ENCODE data around the gene NEURL3. TPM values are rescaled to one million over a fixed set of nuclear protein-coding genes. Genes with fewer than 3 reads are reported as not detected.

NEURL3 gene
- total RNA-seq, 1 donor from 2014 or later: not detected

DNA sequence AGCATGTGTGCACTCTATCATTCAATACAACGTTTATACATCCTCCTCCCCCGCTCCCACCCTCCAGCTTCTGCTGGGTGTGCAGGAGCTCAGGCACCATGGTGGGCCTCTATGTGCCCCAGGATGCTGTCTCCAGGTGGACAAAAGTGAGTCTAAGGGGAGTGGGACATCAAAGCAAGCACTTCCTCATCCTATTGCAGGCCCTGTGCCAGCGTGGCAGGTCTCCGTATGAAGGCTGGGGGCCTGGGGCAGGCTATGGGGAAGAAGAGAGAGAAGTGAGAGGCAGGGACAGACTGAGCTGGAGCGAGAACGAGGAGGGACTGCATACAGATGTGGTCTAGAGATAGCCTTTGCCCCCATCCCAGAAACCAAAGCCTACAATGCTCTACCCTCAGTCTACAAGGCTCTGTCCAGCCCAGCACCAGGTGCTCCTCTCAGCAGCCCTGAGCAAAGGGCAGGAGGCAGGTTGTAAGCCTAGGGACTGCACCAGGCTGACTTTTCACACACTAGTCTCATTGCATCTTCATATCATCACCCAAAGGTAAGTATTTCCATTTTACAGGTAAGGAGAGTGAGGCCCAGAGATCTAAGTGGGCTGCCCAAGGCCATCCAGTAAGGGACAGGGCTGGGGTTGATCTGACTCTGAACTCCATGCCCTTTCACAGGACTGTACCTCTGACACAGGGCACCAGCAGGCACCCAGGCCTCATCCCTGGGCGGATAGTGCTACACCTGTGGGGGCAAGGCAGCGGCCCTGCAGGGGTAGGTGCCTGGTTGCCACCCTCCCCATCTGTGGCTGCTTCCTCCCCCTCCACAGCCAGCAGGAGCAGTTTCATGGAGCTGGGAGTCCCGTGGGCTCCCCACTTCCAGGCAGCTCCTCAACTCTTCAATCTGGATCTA lies 17.4 kb upstream of the NEURL3 start:
- Mint-ChIP-seq H3K27ac (ENCODE audit: unreplicated experiment) (no peak overlapping the region), H3K9me3 (ENCODE audit: unreplicated experiment) (peaks cover under 1% of the 10 kb centered on the region), H3K4me1 (ENCODE audit: unreplicated experiment) (peaks cover 12% of the 10 kb centered on the region), H3K36me3 (ENCODE audit: unreplicated experiment) (no peaks in the 10 kb centered on the region), H3K27me3 (ENCODE audit: unreplicated experiment) (peaks cover 11% of the 10 kb centered on the region), H3K4me3 (ENCODE audit: unreplicated experiment) (no peak overlapping the region)
- no peak for DNase-seq (ENCODE audit: extremely low spot score, unreplicated experiment)
- TF ChIP-seq, protein P1, sequence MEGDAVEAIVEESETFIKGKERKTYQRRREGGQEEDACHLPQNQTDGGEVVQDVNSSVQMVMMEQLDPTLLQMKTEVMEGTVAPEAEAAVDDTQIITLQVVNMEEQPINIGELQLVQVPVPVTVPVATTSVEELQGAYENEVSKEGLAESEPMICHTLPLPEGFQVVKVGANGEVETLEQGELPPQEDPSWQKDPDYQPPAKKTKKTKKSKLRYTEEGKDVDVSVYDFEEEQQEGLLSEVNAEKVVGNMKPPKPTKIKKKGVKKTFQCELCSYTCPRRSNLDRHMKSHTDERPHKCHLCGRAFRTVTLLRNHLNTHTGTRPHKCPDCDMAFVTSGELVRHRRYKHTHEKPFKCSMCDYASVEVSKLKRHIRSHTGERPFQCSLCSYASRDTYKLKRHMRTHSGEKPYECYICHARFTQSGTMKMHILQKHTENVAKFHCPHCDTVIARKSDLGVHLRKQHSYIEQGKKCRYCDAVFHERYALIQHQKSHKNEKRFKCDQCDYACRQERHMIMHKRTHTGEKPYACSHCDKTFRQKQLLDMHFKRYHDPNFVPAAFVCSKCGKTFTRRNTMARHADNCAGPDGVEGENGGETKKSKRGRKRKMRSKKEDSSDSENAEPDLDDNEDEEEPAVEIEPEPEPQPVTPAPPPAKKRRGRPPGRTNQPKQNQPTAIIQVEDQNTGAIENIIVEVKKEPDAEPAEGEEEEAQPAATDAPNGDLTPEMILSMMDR (IDR thresholded peaks at IDR 0.05): no peak

DNA sequence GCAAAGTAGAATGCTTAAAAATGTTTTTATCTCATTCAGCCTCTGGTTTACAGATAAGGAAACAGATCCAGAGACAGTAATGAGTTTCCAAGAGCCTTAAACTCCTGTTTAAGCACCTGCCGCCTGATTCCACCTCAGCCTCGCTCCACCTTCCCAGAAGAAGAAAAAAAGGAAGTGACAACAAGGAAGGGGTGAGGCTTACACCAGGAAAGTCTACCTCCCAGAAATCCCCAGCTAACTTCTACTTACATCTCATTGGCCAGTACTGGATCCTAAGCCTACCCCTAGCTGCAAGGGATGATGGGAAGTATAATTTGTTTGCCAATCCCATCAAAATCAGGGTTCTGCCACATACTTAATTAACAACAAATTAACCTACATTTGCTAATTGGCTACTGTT lies 16.1 kb upstream of the NEURL3 start:
- H3K9me3 Mint-ChIP-seq (ENCODE audit: unreplicated experiment): peaks cover 9% of the 10 kb centered on the region
- H3K36me3 Mint-ChIP-seq (ENCODE audit: unreplicated experiment): no peaks in the 10 kb centered on the region
- no peak overlapping the region for H3K27ac Mint-ChIP-seq (ENCODE audit: unreplicated experiment)
- no peak overlapping the region for H3K4me3 Mint-ChIP-seq (ENCODE audit: unreplicated experiment)
- DNase-seq (ENCODE audit: extremely low spot score, unreplicated experiment): no peak
- peaks cover 7% of the 10 kb centered on the region for H3K4me1 Mint-ChIP-seq (ENCODE audit: unreplicated experiment)
- TF ChIP-seq, protein P1 (IDR thresholded peaks at IDR 0.05): no peak
- H3K27me3 Mint-ChIP-seq (ENCODE audit: unreplicated experiment): peaks cover 7% of the 10 kb centered on the region

DNA sequence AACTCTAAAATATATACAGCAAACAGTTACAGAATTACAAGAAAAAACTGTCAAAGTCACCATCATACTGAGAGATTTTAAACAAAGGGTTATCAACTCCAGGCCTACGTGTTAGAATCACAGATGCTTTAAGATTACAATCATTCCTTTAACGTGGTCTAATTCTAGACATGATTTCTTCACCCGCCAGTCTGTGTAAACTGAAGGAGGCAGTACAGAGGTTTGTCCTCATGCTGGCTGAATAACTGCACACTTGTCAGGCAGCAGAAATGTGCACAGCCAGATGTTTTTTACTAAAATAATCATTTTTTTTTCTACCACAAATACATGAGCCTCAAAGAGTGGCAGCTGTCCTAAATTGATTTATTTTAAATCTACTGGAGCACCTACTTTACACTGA lies 15.5 kb upstream of the NEURL3 start:
- DNase-seq (ENCODE audit: extremely low spot score, unreplicated experiment): no peak
- no peaks in the 10 kb centered on the region for H3K36me3 Mint-ChIP-seq (ENCODE audit: unreplicated experiment)
- peaks cover 9% of the 10 kb centered on the region for H3K27me3 Mint-ChIP-seq (ENCODE audit: unreplicated experiment)
- TF ChIP-seq, protein P1 (IDR thresholded peaks at IDR 0.05): no peak
- H3K4me1 Mint-ChIP-seq (ENCODE audit: unreplicated experiment): peaks cover 7% of the 10 kb centered on the region
- H3K27ac Mint-ChIP-seq (ENCODE audit: unreplicated experiment): no peak overlapping the region
- no peak overlapping the region for H3K4me3 Mint-ChIP-seq (ENCODE audit: unreplicated experiment)
- H3K9me3 Mint-ChIP-seq (ENCODE audit: unreplicated experiment): peaks cover 9% of the 10 kb centered on the region

DNA sequence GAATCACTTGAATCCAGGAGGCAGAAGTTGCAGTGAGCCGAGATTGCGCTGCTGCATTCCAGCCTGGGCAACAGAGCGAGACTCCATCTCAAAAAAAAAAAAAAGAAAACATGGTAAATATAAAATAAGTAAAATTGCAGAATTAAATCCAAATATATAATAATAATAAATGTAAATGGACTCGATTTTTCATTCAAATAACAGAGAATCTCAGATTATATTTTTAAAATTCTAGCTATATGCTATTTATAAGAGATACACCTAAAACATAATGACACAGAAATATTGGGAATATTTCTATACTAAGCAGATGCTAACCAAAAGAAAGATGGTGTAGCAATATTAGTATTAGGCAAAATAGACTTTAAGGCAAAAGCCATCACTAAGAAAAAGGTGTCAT lies 15.1 kb upstream of the NEURL3 start:
- Mint-ChIP-seq H3K27ac (ENCODE audit: unreplicated experiment) (no peak overlapping the region), H3K9me3 (ENCODE audit: unreplicated experiment) (peaks cover 9% of the 10 kb centered on the region), H3K4me1 (ENCODE audit: unreplicated experiment) (peaks cover 7% of the 10 kb centered on the region), H3K27me3 (ENCODE audit: unreplicated experiment) (peaks cover 10% of the 10 kb centered on the region), H3K4me3 (ENCODE audit: unreplicated experiment) (no peak overlapping the region), H3K36me3 (ENCODE audit: unreplicated experiment) (no peaks in the 10 kb centered on the region)
- TF ChIP-seq, protein P1 (IDR thresholded peaks at IDR 0.05): no peak
- DNase-seq (ENCODE audit: extremely low spot score, unreplicated experiment): no peak

DNA sequence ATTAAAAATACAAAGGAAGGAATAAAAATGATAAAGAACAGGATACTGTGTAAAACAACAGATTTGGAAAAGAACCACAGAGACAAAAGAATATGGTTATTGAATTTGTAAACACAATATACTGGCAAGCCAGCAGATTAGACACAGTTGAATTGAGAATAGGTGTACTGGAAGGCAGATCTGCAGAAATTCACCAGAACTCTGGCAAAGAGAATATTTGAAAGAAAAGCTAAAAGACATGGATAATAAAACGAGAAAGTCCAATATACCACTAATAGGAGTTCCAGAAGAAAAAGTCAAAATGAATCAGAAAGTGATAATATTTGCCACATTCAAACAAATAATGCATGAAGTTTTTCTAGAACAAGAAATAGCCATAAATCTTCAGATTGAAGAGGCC lies 11.9 kb upstream of the NEURL3 start:
- Mint-ChIP-seq H3K27me3 (ENCODE audit: unreplicated experiment) (peaks cover 18% of the 10 kb centered on the region), H3K27ac (ENCODE audit: unreplicated experiment) (no peak overlapping the region), H3K36me3 (ENCODE audit: unreplicated experiment) (no peaks in the 10 kb centered on the region), H3K9me3 (ENCODE audit: unreplicated experiment) (peaks cover 9% of the 10 kb centered on the region), H3K4me3 (ENCODE audit: unreplicated experiment) (no peak overlapping the region), H3K4me1 (ENCODE audit: unreplicated experiment) (no peaks in the 10 kb centered on the region)
- no peak for DNase-seq (ENCODE audit: extremely low spot score, unreplicated experiment)
- TF ChIP-seq, protein P1 (IDR thresholded peaks at IDR 0.05): no peak
